Ovary (tissue), 9 donors: ENCODE data around the gene USP28. TPM values are rescaled to one million over a fixed set of nuclear protein-coding genes. Genes with fewer than 3 reads are reported as not detected.

Experiments
- DNase-seq, 5 donors: peaks; one replicate each; pipeline ENCODE4 v3.0.0-alpha.2; 2019 to 2020
- H3K27ac ChIP-seq, 2 donors: fragments of 200-600 bp; one replicate each; pipeline versions ENCODE4 v1.5.1 to v1.8.0; 2019 to 2022
- H3K27me3 ChIP-seq: fragments of 200-600 bp; one replicate; pipeline ENCODE4 v1.8.0; 2022
- H3K36me3 ChIP-seq: fragments of 200-600 bp; sonication (generic); one replicate; pipeline ENCODE4 v1.5.1; 2019
- H3K4me1 ChIP-seq: one replicate; pipeline ENCODE4 v1.8.1; 2013; ENCODE audit warnings: mild to moderate bottlenecking, moderate library complexity; ENCODE audit not compliant: insufficient read depth
- H3K4me3 ChIP-seq: fragments of 200-600 bp; sonication (generic); one replicate; pipeline ENCODE4 v1.5.1; 2017
- H3K9me3 ChIP-seq, 2 donors: fragments of 200-600 bp in 1 of 2; sonication (generic) in 1 of 2; one replicate each; pipeline versions ENCODE4 v1.5.1 to v1.8.1; 2013 to 2019; ENCODE audit warnings: mild to moderate bottlenecking in 1 of 2, moderate library complexity in 1 of 2
- EP300 ChIP-seq: sonication (generic); formaldehyde crosslinking; IDR thresholded peaks from one replicate; pipeline ENCODE4 v1.6.1; 2017; ENCODE audit warnings: antibody characterized with exemption
- POLR2A ChIP-seq: fragments of 450-650 bp; IDR thresholded peaks from one replicate; pipeline ENCODE4 v1.6.1; 2017; ENCODE audit warnings: antibody characterized with exemption, mild to moderate bottlenecking, moderate library complexity
- WGBS, 3 donors: extraction: QIAGEN DNeasy Blood & Tissue Kit in 1 of 3; methylation state at CpG; one replicate each; pipeline versions ENCODE4 v1.1.5 to v1.1.7; 2013 to 2017; 5-methylcytosine and 5-hydroxymethylcytosine counted together
- intact Hi-C, 4 donors: fragments of 100-400 bp; cut with DNase I; formaldehyde crosslinking; loops; one replicate each; pipeline versions ENCODE4 v1.11.0 to v1.15.1; 2022 to 2023
- polyA plus RNA-seq, 2 donors: library from polyadenylated mRNA; stranded (reverse); fragments of 200-250 nt in 1 of 2; fragments of 350-450 nt in 1 of 2; fragmentation: Illumina TruSeq in 1 of 2; extraction: RNeasy Lipid Tissue Mini Kit (QIAGEN cat#74804) in 1 of 2; gene quantifications; one replicate each; pipeline ENCODE4 v1.2.3, GENCODE V29; 2013 to 2014
- total RNA-seq, 7 donors: library from RNA; depleted of rRNA in 2 of 7; stranded (reverse); fragments of >200 nt in 2 of 7; fragmentation: NEBNext Ultra II Directional in 3 of 7; extraction: Animal tissue kit (Norgen Biotek cat#: 25700) in 3 of 7; gene quantifications; one replicate each; pipeline versions ENCODE4 v1.1.0 to v1.2.4, GENCODE V29; 2016 to 2023
- TF ChIP-seq, protein P1 (sequence below), 3 donors: fragments of 450-650 bp in 2 of 3; fragments of 200-600 bp in 1 of 3; IDR thresholded peaks; one replicate each; pipeline versions ENCODE4 v1.5.1 to v1.8.0; 2016 to 2022; ENCODE audit warnings: antibody characterized with exemption in 3 of 3, mild to moderate bottlenecking in 1 of 3
- donor health status: DM: no; HTN: no; CAD: no; lungs with moderate emphysema.
- donor health status: DM: no; HTN: no; CAD: no.
- donor health status: Bipolar disorder and iron deficiency.
- donor health status: DM: yes; HTN: yes; CAD: no.
- donor health status: DM: no; HTN: no; CAD: no.
- donor health status: DM: yes; HTN: yes; CAD: no.

The USP28 gene
- total and polyA plus RNA-seq, 9 donors = 11.0 to 29.5 (median 23.4) TPM

DNA sequence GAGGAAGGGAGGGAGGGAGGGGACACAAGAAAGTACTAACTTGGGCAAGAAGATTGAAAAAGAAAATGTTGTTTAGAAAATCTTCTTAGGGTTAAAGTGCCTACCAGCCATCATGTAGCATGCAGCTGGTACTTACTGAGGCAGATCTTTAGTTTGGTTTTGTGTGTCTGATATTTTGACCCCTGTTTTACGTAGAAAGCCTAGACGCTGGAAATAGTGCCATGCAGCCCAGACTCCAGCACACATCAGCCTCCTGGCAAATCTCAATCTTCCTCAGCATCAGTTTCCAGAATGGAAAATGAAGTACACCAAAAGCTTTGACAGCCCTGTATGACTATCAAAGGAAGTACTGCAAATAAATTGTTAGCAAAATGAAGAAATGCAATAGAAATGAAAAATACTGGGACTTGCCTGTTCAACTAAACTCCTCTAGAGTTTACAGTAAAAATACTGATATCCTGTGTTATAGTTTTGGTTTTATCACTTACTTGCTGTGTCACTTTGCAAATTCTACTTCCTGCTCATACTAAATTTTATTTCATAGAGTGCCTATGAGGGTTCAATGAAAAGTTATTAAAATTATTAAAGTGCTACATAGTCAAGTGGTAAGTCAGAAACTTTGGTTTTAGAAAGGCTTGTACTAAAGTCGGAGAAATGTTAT, 7.4 kb downstream of the USP28 start:
- no peaks in the 10 kb centered on the region for H3K36me3 ChIP-seq
- no peak overlapping the region for H3K4me3 ChIP-seq
- WGBS, 3 donors = 82 to 87% (median 84%) methylated on average over 3 of the region's 3 CpGs
- TF ChIP-seq EP300 (no peak), POLR2A (no peak)
- TF ChIP-seq, protein P1, sequence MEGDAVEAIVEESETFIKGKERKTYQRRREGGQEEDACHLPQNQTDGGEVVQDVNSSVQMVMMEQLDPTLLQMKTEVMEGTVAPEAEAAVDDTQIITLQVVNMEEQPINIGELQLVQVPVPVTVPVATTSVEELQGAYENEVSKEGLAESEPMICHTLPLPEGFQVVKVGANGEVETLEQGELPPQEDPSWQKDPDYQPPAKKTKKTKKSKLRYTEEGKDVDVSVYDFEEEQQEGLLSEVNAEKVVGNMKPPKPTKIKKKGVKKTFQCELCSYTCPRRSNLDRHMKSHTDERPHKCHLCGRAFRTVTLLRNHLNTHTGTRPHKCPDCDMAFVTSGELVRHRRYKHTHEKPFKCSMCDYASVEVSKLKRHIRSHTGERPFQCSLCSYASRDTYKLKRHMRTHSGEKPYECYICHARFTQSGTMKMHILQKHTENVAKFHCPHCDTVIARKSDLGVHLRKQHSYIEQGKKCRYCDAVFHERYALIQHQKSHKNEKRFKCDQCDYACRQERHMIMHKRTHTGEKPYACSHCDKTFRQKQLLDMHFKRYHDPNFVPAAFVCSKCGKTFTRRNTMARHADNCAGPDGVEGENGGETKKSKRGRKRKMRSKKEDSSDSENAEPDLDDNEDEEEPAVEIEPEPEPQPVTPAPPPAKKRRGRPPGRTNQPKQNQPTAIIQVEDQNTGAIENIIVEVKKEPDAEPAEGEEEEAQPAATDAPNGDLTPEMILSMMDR (IDR thresholded peaks at IDR 0.05) = no peak
- no peaks in the 10 kb centered on the region for H3K9me3 ChIP-seq
- intact Hi-C loops = no loop called here
- no peaks in the 10 kb centered on the region for H3K27me3 ChIP-seq
- H3K4me1 ChIP-seq = peaks cover 4% of the 10 kb centered on the region
- DNase-seq = no peak
- H3K27ac ChIP-seq = no peak overlapping the region

- TF ChIP-seq POLR2A = no peak
- TF ChIP-seq EP300 = no peak
- TF ChIP-seq, protein P1 (IDR thresholded peaks at IDR 0.05) = no peak
- DNase-seq = no peak
- Histone ChIP-seq H3K27me3 (no peaks in the 10 kb centered on the region), H3K9me3 (no peaks in the 10 kb centered on the region), H3K4me3 (no peak overlapping the region), H3K27ac (no peak overlapping the region), H3K4me1 (no peaks in the 10 kb centered on the region), H3K36me3 (no peaks in the 10 kb centered on the region)
- intact Hi-C loops = no loop called here
- WGBS, 3 donors = 94 to 95% (median 95%) methylated on average over 8 of the region's 8 CpGs
These were observed 9.5 kb downstream of the USP28 start for GRCh38 chr11:113865873-113866272.

DNA sequence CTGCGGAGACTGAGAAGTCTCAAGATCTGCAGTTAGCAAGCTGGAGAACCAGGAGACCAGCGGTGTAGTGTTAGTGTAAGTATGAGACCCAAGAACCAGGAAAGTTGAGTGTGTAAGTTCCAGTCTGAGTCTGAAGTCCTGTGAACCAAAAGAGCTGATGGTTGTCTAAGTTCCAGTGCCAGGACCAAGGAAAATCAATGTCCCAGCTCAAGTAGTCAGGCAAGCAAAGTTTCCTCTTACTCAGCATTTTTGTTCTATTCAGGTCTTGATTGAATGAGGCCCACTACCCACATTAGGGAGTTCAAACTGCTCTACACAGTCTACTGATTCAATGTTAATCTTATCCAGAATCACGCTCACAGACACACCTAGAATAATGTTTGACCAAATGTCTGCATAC, 11.0 kb downstream of the USP28 start:
- Histone ChIP-seq H3K9me3 (no peaks in the 10 kb centered on the region), H3K36me3 (no peaks in the 10 kb centered on the region), H3K27me3 (no peaks in the 10 kb centered on the region), H3K4me3 (no peak overlapping the region), H3K4me1 (no peaks in the 10 kb centered on the region), H3K27ac (no peak overlapping the region)
- no peak for TF ChIP-seq POLR2A
- TF ChIP-seq, protein P1 (IDR thresholded peaks at IDR 0.05) = no peak
- TF ChIP-seq EP300 = no peak
- intact Hi-C loops = no loop called here
- 95 to 99% (median 96%) methylated on average over 3 of the region's 3 CpGs for WGBS, 3 donors
- no peak for DNase-seq

DNA sequence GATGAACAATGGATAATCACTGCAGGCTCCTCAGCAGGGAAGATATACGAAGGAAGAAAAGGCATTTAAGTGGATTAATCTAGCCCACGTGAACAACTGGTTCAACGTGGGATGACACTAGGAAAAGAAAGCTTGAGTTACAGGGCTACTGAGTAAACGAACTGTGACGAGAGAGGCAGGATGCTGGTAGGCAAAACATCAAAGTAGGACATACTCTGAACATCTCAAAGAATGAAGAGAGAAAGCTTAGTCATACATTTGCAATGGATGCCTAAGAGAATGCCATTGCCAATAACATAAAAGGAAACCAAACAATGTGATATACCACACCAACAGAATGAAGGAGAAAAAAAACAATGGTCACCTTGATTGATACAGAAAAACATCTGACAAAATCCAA, 12.9 kb downstream of the USP28 start:
- intact Hi-C loops = no loop called here
- Histone ChIP-seq H3K27ac (no peak overlapping the region), H3K4me1 (no peaks in the 10 kb centered on the region), H3K4me3 (no peak overlapping the region), H3K27me3 (no peaks in the 10 kb centered on the region), H3K9me3 (no peaks in the 10 kb centered on the region), H3K36me3 (no peaks in the 10 kb centered on the region)
- DNase-seq = no peak
- TF ChIP-seq POLR2A = no peak
- TF ChIP-seq EP300 = no peak
- TF ChIP-seq, protein P1 (IDR thresholded peaks at IDR 0.05) = no peak
- 72 to 81% (median 77%) methylated on average over 5 of the region's 5 CpGs for WGBS, 3 donors
